GM23338 (cell line): ENCODE data around the gene HEXD. TPM values are rescaled to one million over a fixed set of nuclear protein-coding genes. Genes with fewer than 3 reads are reported as not detected.

ENCODE experiments used
- ATAC-seq: fragments of 200-7000 bp; cut with Tn5 transposase; 3 replicates; pipeline ENCODE4 v1.9.1; 2020
- DNase-seq: peaks from one replicate; pipeline ENCODE4 v3.0.0-alpha.2; 2015; ENCODE audit warnings: low spot score
- H2AFZ ChIP-seq: fragments of 200-600 bp; sonication (generic); 2 replicates; pipeline ENCODE4 v1.8.0; 2016; ENCODE audit warnings: antibody characterized with exemption, mild to moderate bottlenecking, moderate library complexity
- H3F3A ChIP-seq: fragments of 200-600 bp; sonication (generic); replicated peaks from 2 replicates; pipeline ENCODE4 v1.8.0; 2017; ENCODE audit warnings: antibody characterized with exemption, mixed run types, low read depth
- H3K27ac ChIP-seq: fragments of 200-600 bp; sonication (generic); 2 replicates; pipeline ENCODE4 v1.6.1; 2016; ENCODE audit warnings: low read depth
- H3K27me3 ChIP-seq: fragments of 200-600 bp; sonication (generic); 2 replicates; pipeline ENCODE4 v1.8.0; 2016; ENCODE audit warnings: mild to moderate bottlenecking, mixed run types, moderate library complexity; ENCODE audit not compliant: insufficient read depth
- H3K36me3 ChIP-seq: fragments of 200-600 bp; sonication (generic); 2 replicates; pipeline ENCODE4 v1.8.0; 2016; ENCODE audit warnings: mild to moderate bottlenecking; ENCODE audit not compliant: insufficient read depth
- H3K4me1 ChIP-seq: fragments of 200-600 bp; sonication (generic); 2 replicates; pipeline ENCODE4 v1.8.0; 2016; ENCODE audit warnings: mild to moderate bottlenecking, moderate library complexity; ENCODE audit not compliant: insufficient read depth
- H3K4me2 ChIP-seq: fragments of 200-600 bp; sonication (generic); 2 replicates; pipeline ENCODE4 v1.7.1; 2017; ENCODE audit warnings: mixed run types
- H3K4me3 ChIP-seq: fragments of 200-600 bp; sonication (generic); 2 replicates; pipeline ENCODE4 v1.6.1; 2016; ENCODE audit warnings: mixed run types
- H3K79me2 ChIP-seq: fragments of 200-600 bp; sonication (generic); replicated peaks from 2 replicates; pipeline ENCODE4 v1.8.0; 2017; ENCODE audit warnings: mild to moderate bottlenecking; ENCODE audit not compliant: insufficient read depth
- H3K9me2 ChIP-seq: fragments of 200-600 bp; sonication (generic); 2 replicates; pipeline ENCODE4 v1.8.0; 2017; ENCODE audit not compliant: insufficient read depth
- H4K20me1 ChIP-seq: fragments of 200-600 bp; sonication (generic); replicated peaks from 2 replicates; pipeline ENCODE4 v1.8.0; 2017; ENCODE audit warnings: mild to moderate bottlenecking; ENCODE audit not compliant: insufficient read depth
- H3K27ac Mint-ChIP-seq: 2 replicates; pipeline ENCODE4 v1.8.0; 2020; ENCODE audit warnings: inconsistent platforms, mild to moderate bottlenecking, moderate library complexity, mixed read lengths
- H3K27me3 Mint-ChIP-seq: 3 replicates; pipeline ENCODE4 v1.8.0; 2022; ENCODE audit warnings: low read depth, mild to moderate bottlenecking, moderate library complexity, mixed read lengths, inconsistent platforms; ENCODE audit not compliant: insufficient read depth, poor library complexity
- H3K36me3 Mint-ChIP-seq: 3 replicates; pipeline ENCODE4 v1.8.0; 2021; ENCODE audit warnings: low read depth, mild to moderate bottlenecking, inconsistent platforms, moderate library complexity, mixed read lengths
- H3K4me1 Mint-ChIP-seq: 3 replicates; pipeline ENCODE4 v1.8.0; 2020; ENCODE audit warnings: mild to moderate bottlenecking, inconsistent platforms, mixed read lengths
- H3K4me3 Mint-ChIP-seq: 3 replicates; pipeline ENCODE4 v1.8.0; 2021; ENCODE audit warnings: moderate library complexity, mild to moderate bottlenecking, inconsistent platforms, mixed read lengths
- H3K9me3 Mint-ChIP-seq: 3 replicates; pipeline ENCODE4 v1.8.0; 2020; ENCODE audit warnings: moderate library complexity, mild to moderate bottlenecking, inconsistent platforms, mixed read lengths
- CREB1 ChIP-seq: fragments of 250-450 bp; sonication (Bioruptor Pico); IDR thresholded peaks from 2 replicates; pipeline ENCODE4 v1.5.0; 2020; ENCODE audit warnings: low read depth, mild to moderate bottlenecking, moderate library complexity
- EZH2 ChIP-seq: fragments of 200-600 bp; sonication (generic); IDR thresholded peaks from one replicate; pipeline ENCODE4 v1.8.0; 2017; ENCODE audit warnings: antibody characterized with exemption, mild to moderate bottlenecking, low read depth; ENCODE audit not compliant: unreplicated experiment
- EZH2phosphoT487 ChIP-seq: fragments of 200-600 bp; sonication (generic); IDR thresholded peaks from one replicate; pipeline ENCODE4 v1.8.1; 2018; ENCODE audit warnings: antibody characterized with exemption; ENCODE audit not compliant: unreplicated experiment
- JUNB ChIP-seq: IDR thresholded peaks from one replicate; pipeline ENCODE4 v1.6.1; 2016; ENCODE audit warnings: antibody characterized with exemption; ENCODE audit not compliant: unreplicated experiment
- NANOG ChIP-seq: IDR thresholded peaks from 2 replicates; pipeline ENCODE4 v1.6.1; 2016; ENCODE audit warnings: antibody characterized with exemption, borderline replicate concordance
- POLR2AphosphoS5 ChIP-seq: IDR thresholded peaks from 2 replicates; pipeline ENCODE4 v1.6.1; 2016; ENCODE audit warnings: antibody characterized with exemption, low read depth
- STAT1 ChIP-seq: IDR thresholded peaks from one replicate; pipeline ENCODE4 v1.6.1; 2016; ENCODE audit warnings: antibody characterized with exemption; ENCODE audit not compliant: unreplicated experiment
- ZNF114 ChIP-seq: fragments of 250-450 bp; sonication (Bioruptor Pico); IDR thresholded peaks from 2 replicates; pipeline ENCODE4 v1.5.0; 2020; ENCODE audit warnings: mild to moderate bottlenecking, moderate library complexity
- ZNF331 ChIP-seq: fragments of 250-450 bp; sonication (Bioruptor Pico); IDR thresholded peaks from 2 replicates; pipeline ENCODE4 v1.5.0; 2020; ENCODE audit warnings: low read depth, mild to moderate bottlenecking, moderate library complexity
- polyA plus RNA-seq: library from polyadenylated mRNA; unstranded; fragments of >200 nt; fragmentation: Nextera tagmentation; extraction: Ambion mirVana; gene quantifications from 2 replicates; pipeline ENCODE4 v1.2.1, GENCODE V29; 2016
- total RNA-seq: library from RNA; depleted of rRNA; stranded (reverse); fragments of >200 nt; shearing (Covaris generic); gene quantifications from 2 replicates; pipeline ENCODE4 v1.2.3, GENCODE V29; 2014
- TF ChIP-seq, protein P1 (sequence below): fragments of 250-450 bp; sonication (Bioruptor Pico); IDR thresholded peaks from 2 replicates; pipeline ENCODE4 v1.5.0; 2020; ENCODE audit warnings: mild to moderate bottlenecking, moderate library complexity
- TF ChIP-seq, protein P2 (sequence below): IDR thresholded peaks from 2 replicates; pipeline ENCODE4 v1.6.1; 2016; ENCODE audit warnings: antibody characterized with exemption
- TF ChIP-seq, protein P3 (sequence below), 2 experiments: fragments of 200-600 bp in 1 of 2; sonication (generic) in 1 of 2; conservative IDR thresholded peaks; 2 replicates each; pipeline versions ENCODE4 v1.5.1 to v1.6.1; 2016 to 2017; ENCODE audit warnings: antibody characterized with exemption in 2 of 2, low read depth in 2 of 2, mild to moderate bottlenecking in 2 of 2, moderate library complexity in 1 of 2

Gene HEXD
- total and polyA plus RNA-seq, 2 experiments from 2014 or later, result 11.9 to 31.1 TPM

DNA sequence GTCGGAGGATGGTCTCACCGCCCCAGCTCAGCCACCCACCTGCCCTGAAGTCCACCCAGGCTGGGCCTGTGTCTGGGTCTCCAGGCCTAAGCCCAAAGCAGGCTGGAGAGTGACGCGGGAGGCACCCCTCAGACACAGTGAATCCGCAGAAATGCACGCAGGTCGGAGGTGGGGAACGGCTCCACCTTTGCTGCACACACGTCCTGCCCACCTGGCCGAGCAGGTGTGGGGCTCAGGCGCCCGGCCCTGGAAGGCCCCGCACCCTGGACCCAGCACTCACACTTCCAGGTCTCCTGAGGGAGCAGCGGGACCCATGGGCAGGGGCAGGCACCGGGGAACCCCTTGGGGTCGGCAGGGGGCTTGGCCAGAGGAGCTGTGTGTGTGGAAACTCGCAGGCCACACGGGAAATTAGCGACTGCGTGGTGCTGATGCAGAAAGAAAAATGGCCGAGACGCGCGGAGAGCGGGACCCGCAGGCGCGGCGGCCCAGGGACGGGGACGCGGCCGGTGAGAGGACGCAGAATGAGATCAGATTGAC, 21.8 kb downstream of the HEXD start:
- no peaks in the 10 kb centered on the region for H3K79me2 ChIP-seq
- H3F3A ChIP-seq, result 0 out of 2 replicates have a peak, but pooled peaks cover 3% of the 10 kb centered on the region
- H3K36me3 ChIP-seq, result no peaks in the 10 kb centered on the region
- Mint-ChIP-seq H3K4me3 (no peak overlapping the region; the same call in 2 of the 3 replicates), H3K27ac (no peak overlapping the region), H3K36me3 (peaks cover 15% of the 10 kb centered on the region), H3K4me1 (peaks cover 18% of the 10 kb centered on the region), H3K9me3 (no peaks in the 10 kb centered on the region), H3K27me3 (peaks cover 19% of the 10 kb centered on the region)
- H3K9me2 ChIP-seq, result no peaks in the 10 kb centered on the region
- no peak overlapping the region for H3K27ac ChIP-seq
- ATAC-seq (peak; percentile 7), DNase-seq (no peak)
- H3K4me3 ChIP-seq, result no peak overlapping the region
- no peaks in the 10 kb centered on the region for H3K27me3 ChIP-seq
- H2AFZ ChIP-seq, result no peak overlapping the region
- no peak overlapping the region for H3K4me2 ChIP-seq
- TF ChIP-seq EZH2phosphoT487, result no peak
- no peak for TF ChIP-seq JUNB
- TF ChIP-seq, protein P1, sequence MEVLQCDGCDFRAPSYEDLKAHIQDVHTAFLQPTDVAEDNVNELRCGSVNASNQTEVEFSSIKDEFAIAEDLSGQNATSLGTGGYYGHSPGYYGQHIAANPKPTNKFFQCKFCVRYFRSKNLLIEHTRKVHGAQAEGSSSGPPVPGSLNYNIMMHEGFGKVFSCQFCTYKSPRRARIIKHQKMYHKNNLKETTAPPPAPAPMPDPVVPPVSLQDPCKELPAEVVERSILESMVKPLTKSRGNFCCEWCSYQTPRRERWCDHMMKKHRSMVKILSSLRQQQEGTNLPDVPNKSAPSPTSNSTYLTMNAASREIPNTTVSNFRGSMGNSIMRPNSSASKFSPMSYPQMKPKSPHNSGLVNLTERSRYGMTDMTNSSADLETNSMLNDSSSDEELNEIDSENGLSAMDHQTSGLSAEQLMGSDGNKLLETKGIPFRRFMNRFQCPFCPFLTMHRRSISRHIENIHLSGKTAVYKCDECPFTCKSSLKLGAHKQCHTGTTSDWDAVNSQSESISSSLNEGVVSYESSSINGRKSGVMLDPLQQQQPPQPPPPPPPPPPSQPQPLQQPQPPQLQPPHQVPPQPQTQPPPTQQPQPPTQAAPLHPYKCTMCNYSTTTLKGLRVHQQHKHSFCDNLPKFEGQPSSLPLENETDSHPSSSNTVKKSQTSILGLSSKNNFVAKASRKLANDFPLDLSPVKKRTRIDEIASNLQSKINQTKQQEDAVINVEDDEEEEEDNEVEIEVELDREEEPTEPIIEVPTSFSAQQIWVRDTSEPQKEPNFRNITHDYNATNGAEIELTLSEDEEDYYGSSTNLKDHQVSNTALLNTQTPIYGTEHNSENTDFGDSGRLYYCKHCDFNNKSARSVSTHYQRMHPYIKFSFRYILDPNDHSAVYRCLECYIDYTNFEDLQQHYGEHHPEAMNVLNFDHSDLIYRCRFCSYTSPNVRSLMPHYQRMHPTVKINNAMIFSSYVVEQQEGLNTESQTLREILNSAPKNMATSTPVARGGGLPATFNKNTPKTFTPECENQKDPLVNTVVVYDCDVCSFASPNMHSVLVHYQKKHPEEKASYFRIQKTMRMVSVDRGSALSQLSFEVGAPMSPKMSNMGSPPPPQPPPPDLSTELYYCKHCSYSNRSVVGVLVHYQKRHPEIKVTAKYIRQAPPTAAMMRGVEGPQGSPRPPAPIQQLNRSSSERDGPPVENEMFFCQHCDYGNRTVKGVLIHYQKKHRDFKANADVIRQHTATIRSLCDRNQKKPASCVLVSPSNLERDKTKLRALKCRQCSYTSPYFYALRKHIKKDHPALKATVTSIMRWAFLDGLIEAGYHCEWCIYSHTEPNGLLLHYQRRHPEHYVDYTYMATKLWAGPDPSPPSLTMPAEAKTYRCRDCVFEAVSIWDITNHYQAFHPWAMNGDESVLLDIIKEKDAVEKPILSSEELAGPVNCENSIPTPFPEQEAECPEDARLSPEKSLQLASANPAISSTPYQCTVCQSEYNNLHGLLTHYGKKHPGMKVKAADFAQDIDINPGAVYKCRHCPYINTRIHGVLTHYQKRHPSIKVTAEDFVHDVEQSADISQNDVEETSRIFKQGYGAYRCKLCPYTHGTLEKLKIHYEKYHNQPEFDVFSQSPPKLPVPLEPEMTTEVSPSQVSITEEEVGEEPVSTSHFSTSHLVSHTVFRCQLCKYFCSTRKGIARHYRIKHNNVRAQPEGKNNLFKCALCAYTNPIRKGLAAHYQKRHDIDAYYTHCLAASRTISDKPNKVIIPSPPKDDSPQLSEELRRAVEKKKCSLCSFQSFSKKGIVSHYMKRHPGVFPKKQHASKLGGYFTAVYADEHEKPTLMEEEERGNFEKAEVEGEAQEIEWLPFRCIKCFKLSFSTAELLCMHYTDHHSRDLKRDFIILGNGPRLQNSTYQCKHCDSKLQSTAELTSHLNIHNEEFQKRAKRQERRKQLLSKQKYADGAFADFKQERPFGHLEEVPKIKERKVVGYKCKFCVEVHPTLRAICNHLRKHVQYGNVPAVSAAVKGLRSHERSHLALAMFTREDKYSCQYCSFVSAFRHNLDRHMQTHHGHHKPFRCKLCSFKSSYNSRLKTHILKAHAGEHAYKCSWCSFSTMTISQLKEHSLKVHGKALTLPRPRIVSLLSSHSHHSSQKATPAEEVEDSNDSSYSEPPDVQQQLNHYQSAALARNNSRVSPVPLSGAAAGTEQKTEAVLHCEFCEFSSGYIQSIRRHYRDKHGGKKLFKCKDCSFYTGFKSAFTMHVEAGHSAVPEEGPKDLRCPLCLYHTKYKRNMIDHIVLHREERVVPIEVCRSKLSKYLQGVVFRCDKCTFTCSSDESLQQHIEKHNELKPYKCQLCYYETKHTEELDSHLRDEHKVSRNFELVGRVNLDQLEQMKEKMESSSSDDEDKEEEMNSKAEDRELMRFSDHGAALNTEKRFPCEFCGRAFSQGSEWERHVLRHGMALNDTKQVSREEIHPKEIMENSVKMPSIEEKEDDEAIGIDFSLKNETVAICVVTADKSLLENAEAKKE, result no peak
- no peak for TF ChIP-seq CREB1 (CRISPR knock-in tag)
- TF ChIP-seq ZNF114, result no peak
- TF ChIP-seq NANOG, result no peak
- TF ChIP-seq, protein P2, sequence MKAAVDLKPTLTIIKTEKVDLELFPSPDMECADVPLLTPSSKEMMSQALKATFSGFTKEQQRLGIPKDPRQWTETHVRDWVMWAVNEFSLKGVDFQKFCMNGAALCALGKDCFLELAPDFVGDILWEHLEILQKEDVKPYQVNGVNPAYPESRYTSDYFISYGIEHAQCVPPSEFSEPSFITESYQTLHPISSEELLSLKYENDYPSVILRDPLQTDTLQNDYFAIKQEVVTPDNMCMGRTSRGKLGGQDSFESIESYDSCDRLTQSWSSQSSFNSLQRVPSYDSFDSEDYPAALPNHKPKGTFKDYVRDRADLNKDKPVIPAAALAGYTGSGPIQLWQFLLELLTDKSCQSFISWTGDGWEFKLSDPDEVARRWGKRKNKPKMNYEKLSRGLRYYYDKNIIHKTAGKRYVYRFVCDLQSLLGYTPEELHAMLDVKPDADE, result no peak
- TF ChIP-seq ZNF331 (CRISPR knock-in tag), result no peak
- TF ChIP-seq STAT1, result no peak
- TF ChIP-seq POLR2AphosphoS5, result no peak
- TF ChIP-seq, protein P3, sequence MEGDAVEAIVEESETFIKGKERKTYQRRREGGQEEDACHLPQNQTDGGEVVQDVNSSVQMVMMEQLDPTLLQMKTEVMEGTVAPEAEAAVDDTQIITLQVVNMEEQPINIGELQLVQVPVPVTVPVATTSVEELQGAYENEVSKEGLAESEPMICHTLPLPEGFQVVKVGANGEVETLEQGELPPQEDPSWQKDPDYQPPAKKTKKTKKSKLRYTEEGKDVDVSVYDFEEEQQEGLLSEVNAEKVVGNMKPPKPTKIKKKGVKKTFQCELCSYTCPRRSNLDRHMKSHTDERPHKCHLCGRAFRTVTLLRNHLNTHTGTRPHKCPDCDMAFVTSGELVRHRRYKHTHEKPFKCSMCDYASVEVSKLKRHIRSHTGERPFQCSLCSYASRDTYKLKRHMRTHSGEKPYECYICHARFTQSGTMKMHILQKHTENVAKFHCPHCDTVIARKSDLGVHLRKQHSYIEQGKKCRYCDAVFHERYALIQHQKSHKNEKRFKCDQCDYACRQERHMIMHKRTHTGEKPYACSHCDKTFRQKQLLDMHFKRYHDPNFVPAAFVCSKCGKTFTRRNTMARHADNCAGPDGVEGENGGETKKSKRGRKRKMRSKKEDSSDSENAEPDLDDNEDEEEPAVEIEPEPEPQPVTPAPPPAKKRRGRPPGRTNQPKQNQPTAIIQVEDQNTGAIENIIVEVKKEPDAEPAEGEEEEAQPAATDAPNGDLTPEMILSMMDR (conservative IDR thresholded peaks at IDR 0.05; ENCODE audit: low read depth in 2 of 2), result no peak
- TF ChIP-seq EZH2, result no peak
- peaks cover 5% of the 10 kb centered on the region for H3K4me1 ChIP-seq
- H4K20me1 ChIP-seq, result no peaks in the 10 kb centered on the region; the same call in 1 of the 2 replicates
